ENCODE data around the gene LHPP. TPM values are rescaled to one million over a fixed set of nuclear protein-coding genes. Genes with fewer than 3 reads are reported as not detected.

Gene LHPP
- total RNA-seq, 1 experiment from 2014 or later, result 6.6 TPM

- Histone ChIP-seq H3F3A (ENCODE audit: low read length, unreplicated experiment) (no peaks in the 10 kb centered on the region), H3K27me3 (ENCODE audit: low read length) (no peaks in the 10 kb centered on the region), H3K4me1 (ENCODE audit: insufficient read depth, low read length) (peaks cover 4% of the 10 kb centered on the region; the same call in 1 of the 2 replicates), H3K9me2 (replicated peaks; ENCODE audit: low read length) (no peaks in the 10 kb centered on the region), H3K9me3 (ENCODE audit: low read length) (no peaks in the 10 kb centered on the region), H3K4me3 (ENCODE audit: low read length) (no peak overlapping the region), H3K9ac (ENCODE audit: low read length) (no peak overlapping the region), H4K20me1 (ENCODE audit: low read length) (no peaks in the 10 kb centered on the region), H2AFZ (ENCODE audit: low read length) (no peak overlapping the region), H3K36me3 (ENCODE audit: low read depth, low read length) (no peaks in the 10 kb centered on the region), H3K4me2 (ENCODE audit: low read length) (no peak overlapping the region), H3K27ac (ENCODE audit: low read length) (no peak overlapping the region), H3K79me2 (ENCODE audit: low read length) (no peaks in the 10 kb centered on the region)
- CTCF ChIA-PET, result no interaction called here
- BruUV-seq (replicated peaks), result no TSS peak
- intact Hi-C loops (cut with micrococcal nuclease), result no loop called here
- POLR2A ChIA-PET (ENCODE audit: unreplicated experiment), result no interaction called here
- ATAC-seq (no peak), DNase-seq (no peak)
- TF ChIP-seq EZH2phosphoT487 (IDR thresholded peaks at IDR 0.05; ENCODE audit: borderline replicate concordance, low read length), result no peak
Measured at GRCh38 chr10:124523901-124524300, 62.3 kb downstream of the LHPP start.

DNA sequence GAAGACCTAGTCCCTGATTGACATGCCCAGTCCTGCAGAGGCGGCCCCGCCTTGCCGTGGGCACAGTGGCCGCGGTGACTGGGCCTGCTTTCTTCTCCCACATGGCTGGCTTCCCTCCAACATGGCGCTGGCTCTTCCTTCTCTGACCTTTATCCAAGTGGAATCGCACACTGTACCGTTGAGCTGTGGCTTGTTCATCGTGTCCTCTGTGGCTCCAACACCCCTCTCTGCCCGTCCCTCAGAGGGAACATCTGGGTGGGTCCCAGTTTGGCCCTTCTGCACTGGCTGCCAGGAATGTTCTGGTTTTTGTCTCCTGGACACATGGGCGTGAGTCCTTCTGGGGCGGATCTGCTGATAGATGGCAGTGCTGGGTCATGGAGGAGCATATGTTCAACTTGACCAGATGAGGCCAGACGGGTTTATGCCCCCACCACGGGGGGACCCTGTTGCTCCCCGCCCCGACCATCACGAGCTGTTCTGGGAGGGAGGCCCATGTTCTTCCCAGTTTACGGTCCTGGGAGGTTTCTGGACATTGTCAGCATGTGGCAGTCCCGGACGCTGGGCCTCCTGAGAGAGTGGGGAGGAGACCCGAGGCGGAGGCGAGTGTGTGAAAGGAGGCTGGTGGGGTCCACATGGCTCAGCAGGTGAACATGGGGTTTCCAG, 63.5 kb downstream of the LHPP start:
- ChIA-PET CTCF (no interaction called here), POLR2A (ENCODE audit: unreplicated experiment) (no interaction called here)
- TF ChIP-seq CTCF (conservative IDR thresholded peaks at IDR 0.05; ENCODE audit: low read depth, low read length), result no peak
- no peak for TF ChIP-seq EZH2phosphoT487 (IDR thresholded peaks at IDR 0.05; ENCODE audit: borderline replicate concordance, low read length)
- no peak for TF ChIP-seq EZH2 (IDR thresholded peaks at IDR 0.05; ENCODE audit: low read length, unreplicated experiment)
- H3K36me3 ChIP-seq (ENCODE audit: low read depth, low read length), result no peaks in the 10 kb centered on the region
- peak; percentile 4 for DNase-seq
- H2AFZ ChIP-seq (ENCODE audit: low read length), result no peak overlapping the region
- intact Hi-C loops (cut with micrococcal nuclease), result no loop called here
- no TSS peak for BruUV-seq (replicated peaks)
- no peak overlapping the region for H3K4me2 ChIP-seq (ENCODE audit: low read length)
- H3K4me1 ChIP-seq (ENCODE audit: insufficient read depth, low read length), result peaks cover 4% of the 10 kb centered on the region; the same call in 1 of the 2 replicates
- no peak overlapping the region for H3K27ac ChIP-seq (ENCODE audit: low read length)
- no peaks in the 10 kb centered on the region for H3K79me2 ChIP-seq (ENCODE audit: low read length)
- H3F3A ChIP-seq (ENCODE audit: low read length, unreplicated experiment), result no peaks in the 10 kb centered on the region
- H3K9me2 ChIP-seq (replicated peaks; ENCODE audit: low read length), result no peaks in the 10 kb centered on the region
- no peak overlapping the region for H3K9ac ChIP-seq (ENCODE audit: low read length)
- H3K4me3 ChIP-seq (ENCODE audit: low read length), result no peak overlapping the region
- ATAC-seq, result no peak; the same call in 1 of the 2 replicates
- H4K20me1 ChIP-seq (ENCODE audit: low read length), result no peaks in the 10 kb centered on the region
- no peaks in the 10 kb centered on the region for H3K9me3 ChIP-seq (ENCODE audit: low read length)
- no peaks in the 10 kb centered on the region for H3K27me3 ChIP-seq (ENCODE audit: low read length)

GRCh38 chr10:124525751-124526600, 64.4 kb downstream of the LHPP start:
- Histone ChIP-seq H3K9me2 (replicated peaks; ENCODE audit: low read length) (no peaks in the 10 kb centered on the region), H3K79me2 (ENCODE audit: low read length) (no peaks in the 10 kb centered on the region), H3K27ac (ENCODE audit: low read length) (no peak overlapping the region), H3K9me3 (ENCODE audit: low read length) (no peaks in the 10 kb centered on the region), H3K36me3 (ENCODE audit: low read depth, low read length) (no peaks in the 10 kb centered on the region), H3K9ac (ENCODE audit: low read length) (no peak overlapping the region), H3K27me3 (ENCODE audit: low read length) (no peaks in the 10 kb centered on the region), H3F3A (ENCODE audit: low read length, unreplicated experiment) (no peaks in the 10 kb centered on the region), H4K20me1 (ENCODE audit: low read length) (no peaks in the 10 kb centered on the region), H3K4me2 (ENCODE audit: low read length) (no peak overlapping the region), H3K4me3 (ENCODE audit: low read length) (no peak overlapping the region), H2AFZ (ENCODE audit: low read length) (no peak overlapping the region), H3K4me1 (ENCODE audit: insufficient read depth, low read length) (peaks cover 4% of the 10 kb centered on the region; the same call in 1 of the 2 replicates)
- BruUV-seq (replicated peaks), result no TSS peak
- TF ChIP-seq EZH2 (IDR thresholded peaks at IDR 0.05; ENCODE audit: low read length, unreplicated experiment) (no peak), CTCF (conservative IDR thresholded peaks at IDR 0.05; ENCODE audit: low read depth, low read length) (no peak), EZH2phosphoT487 (IDR thresholded peaks at IDR 0.05; ENCODE audit: borderline replicate concordance, low read length) (no peak)
- intact Hi-C loops (cut with micrococcal nuclease), result no loop called here
- ATAC-seq (no peak), DNase-seq (no peak)
- ChIA-PET CTCF (no interaction called here), POLR2A (ENCODE audit: unreplicated experiment) (no interaction called here)
